Mucosa of gallbladder (tissue), 1 donor: ENCODE measurements around the gene DERL3. TPM values are rescaled to one million over a fixed set of nuclear protein-coding genes. Genes with fewer than 3 reads are reported as not detected.

Experiments
- DNase-seq: peaks from one replicate; pipeline ENCODE4 v3.0.0-alpha.2; 2020; ENCODE audit warnings: low spot score
- total RNA-seq: library from RNA; stranded (reverse); gene quantifications from one replicate; pipeline ENCODE4 v1.2.1, GENCODE V29; 2021
- donor health status: DM: no; HTN: no; CAD: no.

Gene DERL3
- total RNA-seq, 1 donor from 2014 or later: 6.2 TPM

DNA sequence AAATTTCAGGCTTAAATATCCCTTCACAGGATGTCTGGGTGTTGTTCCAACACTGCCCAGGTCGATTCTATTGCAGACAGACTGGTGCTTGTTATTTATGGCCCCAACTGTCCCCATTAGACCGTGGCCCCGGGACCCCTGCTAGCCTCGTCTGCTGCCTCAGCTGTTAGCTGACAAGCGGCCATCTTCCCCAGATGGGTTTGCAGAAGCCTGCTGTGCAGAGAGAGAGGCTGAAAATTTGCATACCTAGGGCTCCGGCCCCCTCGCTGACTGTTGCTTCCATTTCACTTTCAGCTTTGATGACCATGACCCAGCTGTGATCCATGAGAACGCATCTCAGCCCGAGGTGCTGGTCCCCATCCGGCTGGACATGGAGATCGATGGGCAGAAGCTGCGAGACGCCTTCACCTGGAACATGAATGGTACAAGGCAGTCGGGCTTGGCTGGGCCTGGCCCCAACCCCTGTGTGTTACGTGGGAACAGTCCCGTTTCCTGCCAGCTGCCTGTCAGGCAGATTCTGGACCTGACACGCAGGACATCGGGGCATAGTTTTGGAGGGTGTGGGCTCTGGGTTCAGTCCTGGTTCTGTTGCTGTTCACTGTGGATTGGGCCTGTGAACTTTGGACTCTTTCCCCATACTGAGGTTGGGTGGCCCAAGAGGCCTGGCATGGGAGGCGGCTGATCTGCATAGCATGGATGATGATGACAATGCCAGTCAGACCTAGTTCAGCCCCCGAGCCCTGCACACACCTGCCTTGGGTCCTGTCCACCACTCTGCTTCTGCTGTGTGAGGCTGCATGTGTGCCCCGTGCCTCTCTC lies 35.6 kb downstream of the DERL3 start:
- DNase-seq: no peak

DNA sequence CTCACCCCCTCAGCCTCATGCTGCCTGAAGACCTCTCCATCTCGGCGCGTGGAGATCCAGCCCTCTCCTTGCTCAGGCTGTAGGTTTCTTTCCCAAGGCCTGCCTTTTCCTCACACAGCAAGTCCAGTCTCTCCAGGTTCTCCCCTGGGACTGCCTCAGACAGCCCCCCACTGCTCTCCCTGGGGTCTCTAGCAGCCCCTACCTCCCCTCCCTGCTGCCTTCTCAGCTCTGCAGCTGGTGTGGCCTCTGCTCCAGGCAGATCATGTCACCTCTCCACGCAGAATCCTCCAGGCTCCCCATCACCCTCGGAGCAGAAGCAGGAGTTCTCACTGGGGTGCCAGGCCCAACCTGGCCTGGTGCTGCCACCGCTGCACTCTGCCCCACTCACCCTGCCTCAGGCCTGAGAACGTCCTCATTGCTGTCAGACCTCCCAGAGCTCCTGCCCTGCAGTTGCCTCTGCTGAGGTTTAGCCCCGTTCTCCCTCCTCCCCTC lies 36.9 kb downstream of the DERL3 start:
- DNase-seq: no peak

- DNase-seq: no peak
Measured at GRCh38 chr22:23801238-23801821, 37.5 kb downstream of the DERL3 start.

DNA sequence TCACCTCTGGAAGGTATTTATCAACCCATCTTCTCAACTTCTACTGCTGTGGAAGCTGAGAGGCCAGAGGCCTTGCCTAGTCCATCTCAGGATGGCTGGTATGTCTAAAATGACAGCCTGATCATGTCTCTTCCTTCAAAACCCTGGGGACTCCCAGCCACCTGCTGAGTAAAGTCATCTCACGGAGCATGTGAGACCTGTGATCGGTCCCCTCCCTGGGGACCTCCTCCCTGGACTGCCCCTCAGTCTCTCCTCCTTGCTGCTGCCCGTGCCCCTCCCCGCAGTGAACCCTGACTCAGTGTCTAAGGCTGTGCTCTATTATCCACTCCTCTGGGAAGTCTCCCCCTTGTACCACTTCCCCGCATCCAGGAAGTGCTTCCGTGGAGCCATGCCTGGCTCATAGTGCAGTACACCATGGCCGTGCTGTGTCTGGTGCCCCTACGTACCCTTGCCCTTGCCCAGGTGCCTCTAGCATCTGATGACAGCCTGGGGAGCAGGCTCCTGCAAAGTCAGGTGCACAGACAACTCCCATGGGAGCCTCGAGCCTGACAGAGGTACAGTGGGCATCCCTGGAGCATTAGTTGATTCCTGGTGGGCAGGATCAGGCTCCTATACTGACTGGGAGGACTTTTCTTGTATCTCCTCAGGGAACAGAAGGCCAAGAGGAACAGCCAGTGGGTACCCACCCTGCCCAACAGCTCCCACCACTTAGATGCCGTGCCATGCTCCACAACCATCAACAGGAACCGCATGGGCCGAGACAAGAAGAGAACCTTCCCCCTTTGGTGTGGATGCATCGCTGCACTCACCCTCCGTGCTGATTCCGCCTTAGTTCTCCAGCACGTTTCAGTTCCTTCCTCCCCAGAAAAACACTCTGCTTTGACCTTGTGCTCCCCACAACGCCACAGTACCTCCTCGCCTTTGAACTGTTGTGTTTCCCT lies 38.2 kb downstream of the DERL3 start:
- DNase-seq: no peak

DNA sequence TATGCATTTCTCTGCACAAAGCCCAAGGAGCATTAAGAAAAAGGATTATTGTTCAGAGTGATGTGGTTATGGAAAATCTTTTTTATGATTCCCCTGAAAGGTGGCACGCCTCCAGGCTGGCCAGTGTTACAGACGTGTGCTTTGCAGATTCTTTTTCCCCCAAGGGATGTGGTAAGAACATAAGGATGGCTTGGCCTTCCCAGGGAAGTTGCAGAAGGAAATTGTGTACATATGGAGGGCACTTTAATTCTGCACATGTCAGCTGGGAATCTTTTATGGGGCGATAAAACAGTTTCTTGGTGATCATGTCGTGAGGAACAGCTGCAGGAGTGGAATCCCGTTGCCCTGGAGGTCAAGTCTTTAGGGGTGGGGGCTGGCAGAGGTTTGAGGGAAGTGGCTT lies 42.3 kb downstream of the DERL3 start:
- DNase-seq: no peak

- DNase-seq: no peak
Measured at GRCh38 chr22:23793326-23793725, 45.5 kb downstream of the DERL3 start.

DNA sequence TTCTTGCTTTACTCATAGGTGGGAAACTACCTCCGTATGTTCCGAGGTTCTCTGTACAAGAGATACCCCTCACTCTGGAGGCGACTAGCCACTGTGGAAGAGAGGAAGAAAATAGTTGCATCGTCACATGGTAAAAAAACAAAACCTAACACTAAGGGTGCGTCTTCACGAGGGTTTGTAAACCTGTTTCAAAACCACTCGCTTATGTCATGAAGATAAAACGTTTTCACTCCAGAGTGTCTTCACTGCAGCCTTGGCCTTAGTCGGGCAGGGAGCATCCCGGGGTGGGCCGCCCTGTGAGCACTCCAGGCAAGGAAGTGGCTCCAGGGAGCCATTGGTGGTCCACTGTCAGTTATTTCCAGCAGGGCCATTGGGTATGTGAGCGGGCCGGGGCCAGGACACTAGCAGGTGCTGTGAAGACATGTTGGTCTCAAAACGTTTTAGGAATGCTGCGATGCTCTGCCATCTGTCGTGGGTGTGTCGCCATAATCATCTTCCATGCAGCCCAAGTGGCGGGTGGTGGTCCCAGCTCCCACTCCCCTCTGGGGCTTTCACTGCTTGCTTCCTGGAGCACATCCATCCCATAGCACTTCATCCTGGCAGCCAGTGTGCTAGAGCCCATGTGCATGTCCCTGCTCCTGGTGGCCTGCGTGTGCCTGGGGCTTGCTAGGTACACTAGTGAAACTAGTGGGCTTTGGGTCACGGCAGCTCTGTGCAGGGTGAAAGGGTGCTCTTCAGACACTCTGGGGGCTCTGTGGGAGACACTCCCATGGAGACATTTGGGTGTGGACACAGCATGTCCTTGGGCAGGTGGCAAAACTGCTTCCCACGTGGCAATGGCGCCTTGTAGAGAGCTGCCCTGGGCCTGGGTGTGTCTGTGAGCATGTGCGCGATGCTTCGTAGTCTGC lies 46.8 kb downstream of the DERL3 start:
- no peak for DNase-seq

- no peak for DNase-seq
Measured at GRCh38 chr22:23790819-23791737, 47.7 kb downstream of the DERL3 start.

DNA sequence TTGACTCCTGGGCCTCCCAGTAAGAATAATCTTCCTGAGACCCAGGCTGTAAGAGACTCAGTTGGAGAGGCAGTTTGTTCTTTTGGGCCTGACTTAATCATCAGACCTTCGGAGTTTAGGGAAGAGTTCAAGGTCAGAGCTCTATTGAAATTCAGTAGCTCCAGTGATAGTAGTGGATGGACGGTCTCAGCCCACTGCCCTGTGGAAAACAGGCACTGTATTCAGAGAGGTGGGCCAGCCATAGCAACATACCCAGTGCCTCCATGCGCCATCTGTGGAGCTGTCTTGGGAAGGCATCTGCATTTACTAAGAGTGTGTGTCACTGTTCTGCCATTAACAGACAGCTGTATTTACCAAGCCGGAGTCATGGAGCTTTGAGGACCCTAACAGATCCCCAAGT lies 49.2 kb downstream of the DERL3 start:
- no peak for DNase-seq

DNA sequence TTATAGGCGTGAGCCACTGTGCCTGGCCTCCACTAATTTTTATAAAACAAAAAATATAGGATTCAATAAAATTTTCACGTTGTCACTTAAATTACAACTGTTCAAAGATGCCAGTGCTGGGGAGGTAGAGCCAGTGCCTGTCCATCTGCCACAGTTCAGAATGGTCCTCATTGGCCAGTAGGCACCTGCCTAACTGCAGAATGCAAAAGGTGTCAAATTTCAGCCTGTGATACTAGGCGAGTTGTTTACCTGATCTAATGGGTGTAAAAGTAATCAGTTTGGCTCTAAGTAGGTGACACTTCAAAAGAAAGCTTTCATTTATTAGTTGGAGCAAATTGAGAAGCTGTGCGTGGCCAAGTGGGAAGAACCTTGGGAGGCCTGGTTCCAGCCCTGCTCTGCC lies 49.7 kb downstream of the DERL3 start:
- no peak for DNase-seq

- DNase-seq: no peak
Measured at GRCh38 chr22:23787910-23788309, 50.9 kb downstream of the DERL3 start.

GRCh38 chr22:23787600-23787896 lies 51.3 kb downstream of the DERL3 start:
- DNase-seq: no peak

- peak; percentile 91 for DNase-seq
Measured at GRCh38 chr22:23786752-23787599, 51.8 kb downstream of the DERL3 start, which contains the start of gene SMARCB1. SMARCB1 (plus strand) TSS chr22:23786966; CDS start chr22:23787170, 204 bp downstream.

DNA sequence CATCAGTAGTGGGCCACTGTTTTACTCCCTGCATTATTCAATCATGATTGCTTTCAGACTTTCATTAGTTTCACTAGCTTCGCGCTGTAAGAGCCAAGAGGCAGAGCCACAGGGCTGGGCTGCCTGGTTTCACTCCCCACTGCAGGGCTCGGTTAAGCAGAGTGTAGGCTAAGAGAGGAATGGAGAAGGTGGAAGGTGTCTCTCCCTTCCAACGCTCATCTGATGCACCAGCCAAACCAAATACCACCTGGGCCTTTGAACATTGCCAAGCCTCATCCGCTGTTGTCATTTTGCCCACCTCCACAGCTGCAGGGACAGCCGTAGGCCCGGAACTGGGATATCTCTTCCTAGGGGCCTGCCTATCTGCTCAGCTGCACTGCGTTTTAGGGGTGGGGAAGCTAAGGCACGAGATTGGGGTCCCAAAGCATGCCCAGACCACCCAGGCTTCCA lies 52.5 kb downstream of the DERL3 start:
- DNase-seq: no peak

Other genes starting within 250 kb of the DERL3 start
- 1.1 TPM for gene DRICH1, start 206.7 kb downstream of the DERL3 start, total RNA-seq
- 0.49 TPM for gene RGL4, start 148.0 kb downstream of the DERL3 start, total RNA-seq
- gene ZNF70, start 87.9 kb downstream of the DERL3 start, total RNA-seq: 6.8 TPM
- gene VPREB3, start 84.6 kb downstream of the DERL3 start, total RNA-seq: not detected
- 1.8 TPM for gene C22orf15, start 76.0 kb downstream of the DERL3 start, total RNA-seq
- gene CHCHD10, start 71.0 kb downstream of the DERL3 start, total RNA-seq: 148 TPM
- gene MMP11, start 66.2 kb downstream of the DERL3 start, total RNA-seq: 4.4 TPM
- 70.7 TPM for gene SMARCB1, start 52.0 kb downstream of the DERL3 start, total RNA-seq
- 24.0 TPM for gene SLC2A11, start 18.9 kb upstream of the DERL3 start, total RNA-seq
- 668 TPM for gene MIF, start 55.4 kb upstream of the DERL3 start, total RNA-seq
- 16.2 TPM for gene GSTT2B, start 122.2 kb upstream of the DERL3 start, total RNA-seq
- gene DDTL, start 127.9 kb upstream of the DERL3 start, total RNA-seq: 3.0 TPM
- gene DDT, start 135.4 kb upstream of the DERL3 start, total RNA-seq: 151 TPM
- gene GSTT2, start 141.1 kb upstream of the DERL3 start, total RNA-seq: 0.81 TPM
- not detected for gene GSTT4, start 166.4 kb upstream of the DERL3 start, total RNA-seq
- gene CABIN1, start 172.3 kb upstream of the DERL3 start, total RNA-seq: 88.0 TPM